ENCODE results near the gene PIPOX.

Gene PIPOX

DNA sequence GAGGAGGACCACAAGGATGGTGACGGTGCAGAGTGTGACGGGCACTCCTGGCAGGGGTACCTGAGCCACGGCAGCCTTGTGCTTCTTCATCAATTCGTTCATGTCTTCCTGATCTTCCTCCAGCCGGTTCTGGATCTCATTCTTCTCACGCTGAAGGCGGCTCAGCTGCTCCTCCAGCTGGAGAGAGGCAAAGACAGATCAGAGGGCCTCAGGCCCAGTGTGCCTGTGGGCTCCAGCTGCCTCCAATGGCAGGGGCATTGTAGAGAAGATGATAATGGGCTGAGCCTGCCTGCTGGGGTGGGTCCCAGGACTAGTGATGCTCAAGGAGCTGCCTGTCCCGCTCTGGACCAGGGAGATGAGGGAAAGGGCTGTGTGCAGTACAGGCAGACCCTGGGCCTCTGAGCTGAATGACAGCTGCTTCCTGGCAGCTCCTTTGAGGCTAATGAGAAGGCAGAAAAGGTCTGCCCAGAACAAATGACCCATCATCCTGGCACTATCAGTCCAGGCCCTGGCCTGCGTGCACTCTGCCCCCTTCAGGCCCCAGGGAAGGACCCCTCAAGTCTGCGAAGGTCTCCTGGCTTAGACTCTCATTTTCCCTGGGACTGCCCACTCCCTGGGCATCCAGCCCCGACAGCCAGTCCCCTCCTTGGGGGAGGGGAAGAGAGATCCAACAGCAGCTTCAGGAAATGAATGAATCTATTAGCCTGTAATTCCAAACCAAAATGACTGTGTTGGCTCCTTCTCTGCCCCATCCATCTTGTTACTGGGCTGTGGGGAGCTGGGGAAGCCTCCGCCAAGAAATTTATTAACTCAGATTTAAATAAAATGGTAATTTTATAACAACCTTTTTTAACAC, 48.0 kb downstream of the PIPOX start:
- H3K4me3 ChIP-seq (replicated peaks in 1 of 2; ENCODE audit: low read depth in 2 of 2, low read length in 2 of 2): no peak overlapping the region
- no peak for DNase-seq (ENCODE audit: low read depth in 2 of 2)
- TF ChIP-seq, protein P1, sequence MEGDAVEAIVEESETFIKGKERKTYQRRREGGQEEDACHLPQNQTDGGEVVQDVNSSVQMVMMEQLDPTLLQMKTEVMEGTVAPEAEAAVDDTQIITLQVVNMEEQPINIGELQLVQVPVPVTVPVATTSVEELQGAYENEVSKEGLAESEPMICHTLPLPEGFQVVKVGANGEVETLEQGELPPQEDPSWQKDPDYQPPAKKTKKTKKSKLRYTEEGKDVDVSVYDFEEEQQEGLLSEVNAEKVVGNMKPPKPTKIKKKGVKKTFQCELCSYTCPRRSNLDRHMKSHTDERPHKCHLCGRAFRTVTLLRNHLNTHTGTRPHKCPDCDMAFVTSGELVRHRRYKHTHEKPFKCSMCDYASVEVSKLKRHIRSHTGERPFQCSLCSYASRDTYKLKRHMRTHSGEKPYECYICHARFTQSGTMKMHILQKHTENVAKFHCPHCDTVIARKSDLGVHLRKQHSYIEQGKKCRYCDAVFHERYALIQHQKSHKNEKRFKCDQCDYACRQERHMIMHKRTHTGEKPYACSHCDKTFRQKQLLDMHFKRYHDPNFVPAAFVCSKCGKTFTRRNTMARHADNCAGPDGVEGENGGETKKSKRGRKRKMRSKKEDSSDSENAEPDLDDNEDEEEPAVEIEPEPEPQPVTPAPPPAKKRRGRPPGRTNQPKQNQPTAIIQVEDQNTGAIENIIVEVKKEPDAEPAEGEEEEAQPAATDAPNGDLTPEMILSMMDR (IDR thresholded peaks at IDR 0.05; ENCODE audit: low read depth, low read length): no peak

DNA sequence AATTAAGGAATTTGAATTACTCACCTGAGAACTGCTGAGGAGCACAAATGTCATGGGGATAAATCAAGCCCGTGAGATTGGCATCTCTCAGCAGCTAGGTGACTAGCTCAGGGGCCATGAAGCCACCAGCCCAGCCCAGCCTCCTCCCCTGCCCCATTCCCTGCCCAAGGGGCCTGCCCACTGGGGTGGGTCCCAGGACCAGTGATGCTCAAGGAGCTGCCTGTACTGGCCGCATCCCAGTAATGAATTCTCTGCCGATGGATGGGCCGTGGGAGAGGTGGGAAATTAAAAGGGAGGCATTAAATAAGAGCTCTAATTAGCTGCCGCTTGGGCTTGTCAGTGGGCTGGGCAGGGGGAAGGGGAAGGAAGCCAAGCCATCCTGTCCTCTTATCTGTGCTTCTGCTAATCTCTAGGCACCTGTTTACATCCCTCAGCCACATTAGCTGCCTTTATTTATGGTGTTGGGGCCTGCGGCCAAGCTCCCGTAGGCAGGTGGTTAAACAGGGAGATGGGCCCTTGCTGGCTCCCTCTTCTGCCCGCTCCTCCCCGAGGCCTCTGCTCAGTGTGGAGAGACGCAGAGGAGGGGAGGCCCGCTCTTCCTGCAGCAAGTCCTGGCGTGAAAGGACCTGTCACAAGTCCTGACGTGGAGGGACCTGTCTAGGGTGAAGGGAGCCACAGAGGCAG, 48.8 kb downstream of the PIPOX start:
- DNase-seq (ENCODE audit: low read depth in 2 of 2): no peak
- TF ChIP-seq, protein P1 (IDR thresholded peaks at IDR 0.05; ENCODE audit: low read depth, low read length): no peak
- H3K4me3 ChIP-seq (replicated peaks in 1 of 2; ENCODE audit: low read depth in 2 of 2, low read length in 2 of 2): no peak overlapping the region

DNA sequence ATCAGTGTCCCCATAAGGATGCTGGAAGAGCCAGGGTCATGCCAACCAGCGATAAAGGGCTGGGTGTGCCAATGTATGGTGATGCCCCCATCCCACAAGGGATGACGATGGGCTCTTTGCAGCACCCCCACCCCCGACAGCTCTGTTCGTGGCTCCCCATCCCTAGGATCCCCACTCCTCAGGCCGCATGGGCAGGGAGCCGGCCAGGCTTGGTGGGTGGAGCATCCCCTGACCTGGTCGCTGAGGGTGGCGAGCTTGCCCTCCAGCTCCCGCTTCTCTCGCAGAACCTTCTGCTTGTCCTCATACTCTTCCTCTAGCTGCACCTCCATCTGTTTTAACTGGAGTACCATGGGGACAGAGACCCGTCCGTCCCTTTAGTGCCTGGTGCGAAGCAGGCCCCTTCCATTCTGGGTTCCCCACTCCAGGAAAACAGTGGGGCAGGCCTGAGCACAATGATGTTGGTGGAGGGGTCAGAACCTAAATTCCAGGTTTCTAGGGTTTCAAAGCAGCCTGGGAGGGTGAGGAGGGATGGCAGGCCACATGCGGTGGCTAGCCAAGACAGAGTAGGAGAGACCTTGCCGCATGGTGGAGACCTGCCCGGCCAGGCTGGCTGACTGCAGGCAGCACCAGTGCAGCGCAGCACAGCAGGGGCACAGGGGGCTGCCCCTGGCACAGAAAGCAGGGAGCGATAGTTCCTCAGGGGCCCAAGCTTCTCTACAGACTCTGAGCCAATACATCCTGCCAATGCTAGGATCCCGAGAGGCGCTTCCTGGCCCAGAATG, 50.3 kb downstream of the PIPOX start:
- H3K4me3 ChIP-seq (replicated peaks in 1 of 2; ENCODE audit: low read depth in 2 of 2, low read length in 2 of 2): no peak overlapping the region
- TF ChIP-seq, protein P1 (IDR thresholded peaks at IDR 0.05; ENCODE audit: low read depth, low read length): no peak
- DNase-seq (ENCODE audit: low read depth in 2 of 2): no peak

DNA sequence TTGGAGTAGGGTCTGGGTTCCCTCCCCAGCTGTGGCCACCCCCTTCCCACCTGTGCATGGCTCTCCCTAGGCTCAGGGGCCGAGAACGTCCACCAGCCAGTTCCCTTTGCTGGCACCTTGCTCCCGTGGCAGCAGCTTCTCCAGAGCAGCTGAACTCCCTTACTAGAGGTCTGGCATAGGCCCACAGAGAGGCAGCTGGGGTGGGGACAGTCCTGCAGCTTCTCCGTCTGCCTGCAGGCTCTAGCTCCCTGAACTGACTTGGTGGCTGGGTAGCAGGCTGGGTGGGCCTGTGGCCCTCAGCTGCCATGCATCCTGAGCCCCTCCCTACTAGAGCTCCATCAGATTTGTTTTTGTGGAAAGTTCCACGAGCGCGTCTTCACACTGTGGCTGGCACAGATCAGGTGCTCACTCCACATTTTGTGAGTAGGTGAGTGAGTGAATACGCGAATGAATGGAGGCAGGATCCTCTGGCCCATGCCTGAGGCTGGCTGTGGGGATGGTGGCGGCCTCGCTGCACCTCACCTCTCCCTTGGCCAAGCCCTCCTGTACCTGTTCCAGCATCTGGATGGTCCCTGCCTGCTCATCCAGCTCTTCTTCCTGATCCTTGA, 51.3 kb downstream of the PIPOX start:
- no peak overlapping the region for H3K4me3 ChIP-seq (replicated peaks in 1 of 2; ENCODE audit: low read depth in 2 of 2, low read length in 2 of 2)
- no peak for DNase-seq (ENCODE audit: low read depth in 2 of 2)
- TF ChIP-seq, protein P1 (IDR thresholded peaks at IDR 0.05; ENCODE audit: low read depth, low read length): no peak

DNA sequence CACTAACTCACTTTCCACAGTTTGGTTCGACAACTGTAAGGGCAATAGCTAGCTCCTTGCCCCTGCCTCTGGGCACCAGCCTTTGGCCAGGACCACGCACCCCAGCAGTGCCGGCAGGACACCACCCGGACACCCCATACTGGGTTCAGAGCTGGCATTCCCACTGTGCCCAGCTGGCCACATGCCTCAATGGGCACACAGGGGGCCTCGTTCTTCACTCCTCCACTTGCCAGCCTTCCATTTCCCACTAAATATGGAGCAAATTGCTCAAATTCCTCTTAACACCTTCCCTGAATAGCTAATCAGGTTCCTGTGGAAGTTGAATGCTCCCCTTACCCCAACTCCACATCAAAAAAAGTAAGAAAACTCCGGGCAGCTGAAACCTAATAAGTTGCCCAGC, 52.5 kb downstream of the PIPOX start:
- DNase-seq (ENCODE audit: low read depth in 2 of 2): no peak
- no peak overlapping the region for H3K4me3 ChIP-seq (replicated peaks in 1 of 2; ENCODE audit: low read depth in 2 of 2, low read length in 2 of 2)
- TF ChIP-seq, protein P1 (IDR thresholded peaks at IDR 0.05; ENCODE audit: low read depth, low read length): no peak

DNA sequence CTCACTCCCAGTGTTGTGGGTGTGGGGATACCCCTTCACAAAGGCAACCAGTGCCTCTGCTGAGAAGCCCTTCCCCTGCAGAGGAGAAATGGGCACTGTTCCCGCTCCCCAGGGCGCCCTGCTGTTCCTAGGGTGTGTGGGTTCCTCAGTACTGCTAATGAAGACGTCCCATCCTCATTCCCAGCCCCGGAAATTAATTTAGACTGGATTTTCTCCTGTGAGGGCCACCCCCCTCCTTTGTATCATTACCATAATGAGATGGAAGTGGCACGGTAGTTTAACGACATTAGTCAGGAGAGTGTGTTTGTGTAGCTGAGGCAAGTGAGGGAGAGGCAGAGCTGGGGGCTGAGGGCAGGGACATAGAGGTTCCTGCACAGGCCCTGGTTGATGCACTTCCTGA, 53.2 kb downstream of the PIPOX start:
- TF ChIP-seq, protein P1 (IDR thresholded peaks at IDR 0.05; ENCODE audit: low read depth, low read length): no peak
- DNase-seq (ENCODE audit: low read depth in 2 of 2): no peak
- no peak overlapping the region for H3K4me3 ChIP-seq (replicated peaks in 1 of 2; ENCODE audit: low read depth in 2 of 2, low read length in 2 of 2)

Measured in cardiac fibroblast (primary cell).